Measurements from ENCODE around the gene CENPS. TPM values are rescaled to one million over a fixed set of nuclear protein-coding genes. Genes with fewer than 3 reads are reported as not detected.

Gene CENPS
- polyA plus RNA-seq, 2 of the 4 experiments (the other 2 are of a cell fraction): 25.7 to 27.3 TPM

- H3K4me1 ChIP-seq: peaks cover 18% of the 10 kb centered on the region
- ATAC-seq (no peak), FAIRE-seq (no peak), DNase-seq (ENCODE audit: low read depth in 1 of 2, low spot score in 1 of 2) (no peak)
- no peak for TF ChIP-seq NR3C1 (IDR thresholded peaks at IDR 0.05)
- no peak for TF ChIP-seq MAX (IDR thresholded peaks at IDR 0.05)
- no peak for TF ChIP-seq ELK1 (IDR thresholded peaks at IDR 0.05; ENCODE audit: low read depth, low read length)
- no peak for TF ChIP-seq ATOH8 (CRISPR knock-in tag; IDR thresholded peaks at IDR 0.05; ENCODE audit: low read depth)
- no peak for TF ChIP-seq ZSCAN20 (CRISPR knock-in tag; IDR thresholded peaks at IDR 0.05)
- TF ChIP-seq ESRRA (IDR thresholded peaks at IDR 0.05; ENCODE audit: borderline replicate concordance, low read length): no peak
- no peak for TF ChIP-seq HEYL (CRISPR knock-in tag; IDR thresholded peaks at IDR 0.05)
- TF ChIP-seq POLR2A (IDR thresholded peaks at IDR 0.05; ENCODE audit: low read length): no peak
- peak overlapping the region in 1 of 2 experiments; percentile 31; a peak in 1 of 6 replicates for H3K27ac ChIP-seq
- WGBS (ENCODE audit: missing lambda C conversion rate): 90% methylated on average over 9 of the region's 9 CpGs
- no peak overlapping the region for H3K4me3 ChIP-seq
- no peak overlapping the region for H3K4me2 ChIP-seq
- POLR2A ChIA-PET: interaction anchor here (1.0 kb wide), 1 partner anchor 13 kb away, joined by 3 read pairs; no protein-coding TSS in a partner anchor
- no peaks in the 10 kb centered on the region for H3K9me3 ChIP-seq
- CTCF ChIA-PET: interaction anchor here (0.8 to 1.1 kb wide), 2 partner anchors 27 to 37 kb away, joined by 3 to 5 read pairs; no protein-coding TSS in a partner anchor
These were observed 27.6 kb downstream of the CENPS start for GRCh38 chr1:10457875-10458274.

GRCh38 chr1:10459184-10459583 lies 29.0 kb downstream of the CENPS start:
- TF ChIP-seq RARB (CRISPR knock-in tag; IDR thresholded peaks at IDR 0.05) (no peak), CEBPB (IDR thresholded peaks at IDR 0.05) (peak; percentile 31 to 49; a peak in 1 of 4 replicates), FOSL2 (IDR thresholded peaks at IDR 0.05) (0 out of 2 replicates have a peak, but pooled peaks have one; percentile 29), FOSL2 (CRISPR knock-in tag; IDR thresholded peaks at IDR 0.05) (peak; percentile 92), MAFK (IDR thresholded peaks at IDR 0.05; ENCODE audit: partially characterized antibody) (peak; percentile 91), NFE2L2 (conservative IDR thresholded peaks at IDR 0.05; ENCODE audit: low read length) (0 out of 2 replicates have a peak, but pooled peaks have one; percentile 51)
- Histone ChIP-seq H3K4me1 (peaks cover 18% of the 10 kb centered on the region), H3K9me3 (no peaks in the 10 kb centered on the region), H3K4me2 (peak overlapping the region; percentile 62), H3K4me3 (no peak overlapping the region), H3K27ac (peak overlapping the region; percentile 68 to 81)
- FAIRE-seq (no peak), ATAC-seq (peak; percentile 81 to 84), DNase-seq (ENCODE audit: low read depth in 1 of 2, low spot score in 1 of 2) (peak; percentile 33 to 65)
- 2% methylated on average over 2 of the region's 3 CpGs for WGBS (ENCODE audit: missing lambda C conversion rate)
- POLR2A ChIA-PET: interaction anchor here (0.6 kb wide), 1 partner anchor 15 kb away, joined by 5 read pairs; no protein-coding TSS in a partner anchor
- CTCF ChIA-PET: interaction anchor here (2.8 kb wide), 1 partner anchor 35 kb away, joined by 10 read pairs; no protein-coding TSS in a partner anchor

GRCh38 chr1:10467078-10467477 lies 36.8 kb downstream of the CENPS start:
- FAIRE-seq (no peak), DNase-seq (ENCODE audit: low read depth in 1 of 2, low spot score in 1 of 2) (no peak), ATAC-seq (no peak)
- H3K4me1 ChIP-seq: peaks cover 5% of the 10 kb centered on the region; the same call in 1 of the 3 replicates
- no peaks in the 10 kb centered on the region for H3K9me3 ChIP-seq
- WGBS (ENCODE audit: missing lambda C conversion rate): 93% methylated on average over 2 of the region's 2 CpGs
- TF ChIP-seq CHD2 (IDR thresholded peaks at IDR 0.05; ENCODE audit: low read length, partially characterized antibody) (no peak), ZC3H11A (IDR thresholded peaks at IDR 0.05) (no peak), ZSCAN20 (CRISPR knock-in tag; IDR thresholded peaks at IDR 0.05) (no peak), GATA3 (IDR thresholded peaks at IDR 0.05; ENCODE audit: borderline replicate concordance) (no peak), FOSL2 (IDR thresholded peaks at IDR 0.05) (no peak), FOSL2 (CRISPR knock-in tag; IDR thresholded peaks at IDR 0.05) (no peak), RCOR1 (IDR thresholded peaks at IDR 0.05; ENCODE audit: low read depth, low read length) (no peak), HMGXB4 (CRISPR knock-in tag; IDR thresholded peaks at IDR 0.05; ENCODE audit: borderline replicate concordance) (no peak), BCL3 (IDR thresholded peaks at IDR 0.05) (no peak), ZFP36 (IDR thresholded peaks at IDR 0.05; ENCODE audit: borderline replicate concordance, partially characterized antibody) (no peak), RARB (CRISPR knock-in tag; IDR thresholded peaks at IDR 0.05) (no peak), EHMT2 (IDR thresholded peaks at IDR 0.05; ENCODE audit: low read depth) (no peak), EP300 (IDR thresholded peaks at IDR 0.05) (no peak), FOXS1 (CRISPR knock-in tag; IDR thresholded peaks at IDR 0.05) (no peak), ESRRA (IDR thresholded peaks at IDR 0.05; ENCODE audit: borderline replicate concordance, low read length) (no peak), HDAC2 (IDR thresholded peaks at IDR 0.05) (no peak), SMC3 (IDR thresholded peaks at IDR 0.05) (no peak), NPAS2 (CRISPR knock-in tag; IDR thresholded peaks at IDR 0.05; ENCODE audit: borderline replicate concordance) (no peak)
- H3K4me2 ChIP-seq: no peak overlapping the region
- POLR2A ChIA-PET: no interaction called here
- no peak overlapping the region for H3K4me3 ChIP-seq
- CTCF ChIA-PET: interaction anchor here (0.6 kb wide), 1 partner anchor 52 kb away, joined by 3 read pairs; no protein-coding TSS in a partner anchor
- H3K27ac ChIP-seq: no peak overlapping the region

Measured in A549 (cell line).